DND-41 (cell line): ENCODE results near the gene IST1.

Experiments used
- EZH2 ChIP-seq: IDR thresholded peaks from 3 replicates; pipeline ENCODE4 v1.6.1; 2012; ENCODE audit warnings: borderline replicate concordance, low read depth, mild to moderate bottlenecking, moderate library complexity, low read length, inconsistent platforms; ENCODE audit not compliant: severe bottlenecking
- TF ChIP-seq, protein P1 (sequence below): IDR thresholded peaks from 2 replicates; pipeline ENCODE4 v1.5.1; 2012; ENCODE audit warnings: borderline replicate concordance, low read length, moderate library complexity, mild to moderate bottlenecking; ENCODE audit not compliant: poor library complexity, severe bottlenecking; ENCODE audit errors: extremely low read depth

DNA sequence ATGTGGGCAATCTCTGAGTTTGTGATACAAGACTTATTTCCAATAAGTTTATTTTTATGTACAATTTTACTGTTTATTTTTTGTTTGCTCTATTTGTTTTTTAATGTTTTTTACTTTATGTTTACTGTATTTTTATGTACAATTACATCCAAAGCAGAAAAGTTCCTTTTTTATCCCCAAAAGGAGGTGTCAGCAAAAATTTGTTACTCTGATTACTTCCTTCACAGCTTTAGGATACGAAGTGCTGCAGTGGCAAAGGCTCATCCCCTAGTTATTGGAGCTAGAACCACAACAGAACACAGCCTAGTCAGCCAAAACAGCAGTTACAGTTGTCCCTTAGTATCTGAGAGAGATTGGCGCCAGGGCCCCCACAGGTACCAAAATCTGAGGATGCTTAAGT is 35.7 kb downstream of the IST1 start:
- TF ChIP-seq, protein P1, sequence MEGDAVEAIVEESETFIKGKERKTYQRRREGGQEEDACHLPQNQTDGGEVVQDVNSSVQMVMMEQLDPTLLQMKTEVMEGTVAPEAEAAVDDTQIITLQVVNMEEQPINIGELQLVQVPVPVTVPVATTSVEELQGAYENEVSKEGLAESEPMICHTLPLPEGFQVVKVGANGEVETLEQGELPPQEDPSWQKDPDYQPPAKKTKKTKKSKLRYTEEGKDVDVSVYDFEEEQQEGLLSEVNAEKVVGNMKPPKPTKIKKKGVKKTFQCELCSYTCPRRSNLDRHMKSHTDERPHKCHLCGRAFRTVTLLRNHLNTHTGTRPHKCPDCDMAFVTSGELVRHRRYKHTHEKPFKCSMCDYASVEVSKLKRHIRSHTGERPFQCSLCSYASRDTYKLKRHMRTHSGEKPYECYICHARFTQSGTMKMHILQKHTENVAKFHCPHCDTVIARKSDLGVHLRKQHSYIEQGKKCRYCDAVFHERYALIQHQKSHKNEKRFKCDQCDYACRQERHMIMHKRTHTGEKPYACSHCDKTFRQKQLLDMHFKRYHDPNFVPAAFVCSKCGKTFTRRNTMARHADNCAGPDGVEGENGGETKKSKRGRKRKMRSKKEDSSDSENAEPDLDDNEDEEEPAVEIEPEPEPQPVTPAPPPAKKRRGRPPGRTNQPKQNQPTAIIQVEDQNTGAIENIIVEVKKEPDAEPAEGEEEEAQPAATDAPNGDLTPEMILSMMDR = no peak
- no peak for TF ChIP-seq EZH2
